GM19025 (cell line): Measurements from ENCODE around the gene TK2.
A peak's percentile ranks its signal among the peaks of the same experiment; 100 is the strongest.
"Not testable (repeated sequence)": the region's sequence is repeated elsewhere in the genome, so short reads cannot be mapped to it uniquely, and the experiment has no call there.

Experiments
- ATAC-seq: cut with Tn5 transposase; IDR thresholded peaks from one replicate; pipeline ENCODE4 v1.9.1; 2021; ENCODE audit warnings: mild to moderate bottlenecking, low read depth, moderate library complexity; ENCODE audit not compliant: unreplicated experiment

Gene TK2

GRCh38 chr16:66574531-66574930 lies 24.6 kb upstream of the TK2 start:
- no peak for ATAC-seq

DNA sequence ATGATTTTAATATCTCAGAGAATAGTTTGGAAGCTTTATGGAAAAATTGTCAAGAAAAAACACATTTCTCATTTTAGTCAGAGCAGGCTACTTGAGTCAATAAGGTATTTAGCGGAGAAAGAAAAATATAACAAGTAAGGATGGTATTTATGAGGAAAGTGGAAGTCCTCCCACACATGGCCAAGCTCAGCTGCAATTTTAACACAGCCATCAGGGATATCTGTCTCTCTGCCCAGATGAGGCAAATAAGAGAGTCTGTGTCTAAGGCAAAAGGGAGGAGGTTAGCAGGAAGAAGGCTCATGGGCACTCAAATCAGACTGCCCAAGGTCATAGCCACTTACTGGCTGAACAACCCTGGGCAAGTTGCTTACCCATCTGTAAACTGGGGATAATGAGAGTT lies 24.2 kb upstream of the TK2 start:
- no peak for ATAC-seq

DNA sequence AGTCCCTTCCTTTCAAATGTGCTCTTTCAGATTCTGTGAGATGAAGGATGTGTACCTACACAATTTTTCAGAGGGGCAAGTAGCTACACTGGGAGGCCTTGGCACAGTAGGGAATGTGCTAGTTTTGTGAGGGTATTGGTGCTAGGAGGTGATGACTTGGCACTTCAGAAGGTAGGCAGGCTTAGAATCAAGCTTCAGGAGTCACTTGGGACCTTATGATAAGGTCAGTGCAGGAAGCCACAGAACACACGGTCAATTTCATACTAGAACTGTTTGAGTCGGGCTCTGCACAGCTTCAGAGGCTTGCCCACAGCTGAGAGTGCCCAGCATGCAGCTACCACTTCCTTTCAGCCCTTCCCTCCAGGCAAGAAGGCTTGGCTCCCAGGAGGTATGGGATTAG lies 22.4 kb upstream of the TK2 start:
- no peak for ATAC-seq

DNA sequence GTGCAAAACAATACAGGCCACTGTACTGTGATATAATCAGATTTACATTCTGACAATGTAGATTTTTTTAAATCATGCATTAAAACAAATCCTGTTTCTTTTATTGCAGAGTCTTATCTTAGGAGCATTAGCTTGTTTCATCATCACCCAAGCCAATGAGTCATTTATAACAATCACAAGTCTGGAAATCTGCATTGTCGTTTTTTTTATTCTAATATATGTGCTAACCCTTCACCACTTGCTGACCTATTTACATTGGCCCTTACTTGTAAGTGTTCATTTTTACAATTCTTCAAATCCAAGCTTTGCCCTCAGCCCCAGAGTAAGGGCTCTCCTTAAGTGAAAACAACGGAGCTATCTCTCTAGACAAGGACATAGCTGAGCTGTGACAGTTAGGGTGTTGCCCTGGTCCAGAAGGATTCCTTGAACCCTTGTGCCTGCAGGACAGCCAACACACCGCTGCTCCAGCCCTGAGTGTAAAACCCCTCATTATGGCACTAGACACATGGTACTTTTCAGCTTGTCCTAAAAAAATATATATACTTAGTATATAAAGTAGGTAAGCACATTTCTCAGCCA lies 20.0 kb upstream of the TK2 start:
- ATAC-seq = no peak

- no peak for ATAC-seq
Observed at GRCh38 chr16:66569131-66569530, 19.2 kb upstream of the TK2 start.

GRCh38 chr16:66568355-66568754 lies 18.4 kb upstream of the TK2 start:
- no peak for ATAC-seq

DNA sequence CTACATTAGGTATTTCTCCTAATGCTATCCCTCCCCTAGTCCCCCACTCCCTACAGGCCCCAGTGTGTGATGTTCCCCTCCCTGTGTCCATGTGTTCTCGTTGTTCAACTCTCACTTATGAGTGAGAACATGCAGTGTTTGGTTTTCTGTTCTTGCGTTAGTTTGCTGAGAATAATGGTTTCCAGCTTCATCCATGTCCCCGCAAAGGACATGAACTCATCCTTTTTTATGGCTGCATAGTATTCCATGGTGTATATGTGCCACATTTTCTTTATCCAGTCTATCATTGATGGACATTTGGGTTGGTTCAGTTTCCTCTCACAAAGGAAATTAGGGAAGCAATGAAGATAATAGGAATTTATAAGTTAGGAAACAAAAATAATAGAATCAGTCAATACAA lies 17.3 kb upstream of the TK2 start:
- ATAC-seq = not testable (repeated sequence)

DNA sequence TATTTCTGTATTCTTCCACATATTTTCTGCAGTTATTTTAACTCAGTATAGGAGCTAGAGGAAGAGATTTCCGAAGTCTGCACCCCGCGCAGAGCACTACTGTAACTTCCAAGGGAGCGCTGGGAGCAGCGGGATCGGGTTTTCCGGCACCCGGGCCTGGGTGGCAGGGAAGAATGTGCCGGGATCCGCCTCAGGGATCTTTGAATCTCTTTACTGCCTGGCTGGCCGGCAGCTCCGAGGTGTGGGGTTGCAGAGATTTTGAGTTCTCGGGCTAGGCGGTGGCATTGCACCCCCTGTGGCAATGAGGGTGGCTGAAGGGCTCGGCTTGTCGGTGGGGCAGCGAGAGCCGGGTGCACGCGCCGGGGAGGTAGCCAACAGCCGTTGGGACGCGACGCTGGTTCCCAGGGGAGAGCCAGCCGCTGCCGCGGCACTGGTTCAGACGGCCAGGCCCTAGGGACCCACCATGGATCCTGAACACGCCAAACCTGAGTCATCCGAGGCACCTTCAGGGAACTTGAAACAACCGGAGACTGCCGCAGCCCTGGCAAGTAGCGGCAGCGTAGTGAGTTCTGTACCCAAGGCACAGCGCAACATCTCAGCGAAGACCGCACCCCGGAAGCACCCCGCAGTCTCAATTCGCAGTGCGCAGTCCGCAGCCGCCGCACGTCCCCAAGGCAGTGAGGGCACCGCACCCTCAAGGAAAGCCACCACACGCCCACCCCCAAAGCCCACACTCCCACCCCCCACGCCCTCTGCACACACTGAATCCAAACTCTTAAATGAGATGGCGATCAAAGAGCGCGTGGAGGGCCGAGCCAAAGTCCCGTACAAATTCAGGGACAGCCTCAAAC lies 16.4 kb upstream of the TK2 start, which contains the start of gene CMTM1:
TSS of gene CMTM1 (plus strand) at position 389 of the 851 bp plus-strand sequence. CDS start at position 464, 75 bp downstream.
- no peak for ATAC-seq

DNA sequence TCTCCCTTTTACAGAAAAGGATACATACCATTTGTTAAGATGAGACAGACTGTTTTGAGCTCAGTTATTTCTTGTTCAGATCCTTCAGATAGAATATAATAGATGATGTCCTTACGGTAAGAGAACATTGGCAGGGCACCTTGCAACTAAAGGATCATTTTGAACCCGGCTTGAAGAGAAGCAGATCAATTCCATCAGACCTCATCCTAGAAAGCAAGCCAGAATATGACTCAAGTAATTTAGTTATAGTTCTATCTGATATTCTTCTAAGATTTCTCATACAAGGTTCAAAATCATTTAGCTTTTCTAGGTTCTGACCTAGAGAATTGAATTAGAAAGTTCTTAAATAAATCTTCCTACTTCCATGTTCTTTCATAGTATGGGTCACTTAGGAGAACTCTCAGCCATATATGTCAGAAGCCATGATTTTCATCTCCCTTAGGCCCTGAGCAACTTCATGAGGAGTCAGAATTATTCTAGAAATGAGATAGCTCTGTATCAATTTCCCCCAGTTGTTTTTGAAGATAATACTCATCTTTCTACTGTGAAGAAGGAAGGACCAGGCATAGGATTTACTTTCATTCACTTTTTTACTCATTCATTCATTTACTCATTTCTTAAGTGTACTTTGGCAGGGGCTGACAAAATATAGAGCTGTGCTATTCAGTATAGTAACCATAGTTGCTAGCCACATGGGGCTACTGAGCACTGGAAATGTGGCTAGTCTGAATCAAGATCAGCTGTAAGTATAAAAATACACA lies 13.8 kb upstream of the TK2 start:
- ATAC-seq = no peak

- no peak for ATAC-seq
Observed at GRCh38 chr16:66562986-66563385, 13.1 kb upstream of the TK2 start.

- no peak for ATAC-seq
Observed at GRCh38 chr16:66562409-66562808, 12.5 kb upstream of the TK2 start.

DNA sequence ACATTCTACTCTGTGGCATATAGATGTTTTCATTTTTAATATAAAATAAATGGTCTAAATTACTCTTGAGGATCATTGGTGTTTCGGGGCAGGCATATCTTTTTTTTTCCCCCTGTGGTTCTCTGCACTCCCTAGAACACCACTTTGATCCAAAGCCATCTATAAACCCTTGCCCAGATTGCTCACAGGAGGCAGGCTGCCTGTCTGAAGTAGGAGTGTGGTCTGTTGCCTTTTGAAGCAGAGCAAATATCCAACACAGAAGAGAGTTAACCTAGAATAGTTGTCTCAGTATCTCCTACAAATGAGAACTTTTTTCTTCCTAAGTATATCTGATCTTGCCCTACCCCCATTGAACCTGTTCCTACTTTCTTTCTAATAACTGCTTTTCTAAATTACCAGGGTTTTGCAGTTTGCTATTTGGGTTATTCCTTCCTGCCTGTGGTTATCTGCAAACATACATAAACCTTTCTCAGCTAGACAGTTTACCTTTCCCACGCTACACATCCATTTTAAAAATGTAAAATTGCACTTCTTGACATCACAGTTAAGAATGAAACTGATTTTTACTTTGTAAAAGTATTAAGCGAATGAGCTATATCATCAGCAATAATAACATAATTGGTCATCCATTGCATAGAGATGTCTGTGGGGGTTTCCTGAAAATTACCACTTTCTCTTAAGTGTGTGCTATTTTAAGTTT lies 11.6 kb upstream of the TK2 start:
- no peak for ATAC-seq

GRCh38 chr16:66560107-66560506 lies 10.2 kb upstream of the TK2 start:
- ATAC-seq = no peak

DNA sequence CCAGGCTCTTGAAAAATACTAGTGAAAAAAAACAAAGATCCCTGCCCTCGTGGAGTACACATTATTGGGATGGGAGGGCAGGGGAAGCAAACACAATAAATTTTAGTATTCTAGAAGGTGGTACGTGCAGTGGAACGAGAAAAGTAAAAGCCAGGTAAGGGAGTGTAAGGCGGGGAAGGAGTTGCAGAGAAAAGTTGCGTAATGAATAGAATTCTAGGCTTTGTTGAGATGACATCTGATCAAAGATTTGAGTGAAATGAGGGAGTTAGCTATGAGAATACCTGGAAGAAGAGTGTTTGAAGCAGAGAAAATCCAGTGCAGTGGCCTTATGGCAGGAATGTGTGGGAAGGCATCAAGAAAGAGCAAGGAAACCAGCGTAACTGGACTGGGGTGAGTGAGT lies 4.6 kb upstream of the TK2 start:
- no peak for ATAC-seq

GRCh38 chr16:66554021-66554420 lies 4.1 kb upstream of the TK2 start:
- ATAC-seq = no peak

- ATAC-seq = no peak
Observed at GRCh38 chr16:66553223-66553622, 3.3 kb upstream of the TK2 start.

DNA sequence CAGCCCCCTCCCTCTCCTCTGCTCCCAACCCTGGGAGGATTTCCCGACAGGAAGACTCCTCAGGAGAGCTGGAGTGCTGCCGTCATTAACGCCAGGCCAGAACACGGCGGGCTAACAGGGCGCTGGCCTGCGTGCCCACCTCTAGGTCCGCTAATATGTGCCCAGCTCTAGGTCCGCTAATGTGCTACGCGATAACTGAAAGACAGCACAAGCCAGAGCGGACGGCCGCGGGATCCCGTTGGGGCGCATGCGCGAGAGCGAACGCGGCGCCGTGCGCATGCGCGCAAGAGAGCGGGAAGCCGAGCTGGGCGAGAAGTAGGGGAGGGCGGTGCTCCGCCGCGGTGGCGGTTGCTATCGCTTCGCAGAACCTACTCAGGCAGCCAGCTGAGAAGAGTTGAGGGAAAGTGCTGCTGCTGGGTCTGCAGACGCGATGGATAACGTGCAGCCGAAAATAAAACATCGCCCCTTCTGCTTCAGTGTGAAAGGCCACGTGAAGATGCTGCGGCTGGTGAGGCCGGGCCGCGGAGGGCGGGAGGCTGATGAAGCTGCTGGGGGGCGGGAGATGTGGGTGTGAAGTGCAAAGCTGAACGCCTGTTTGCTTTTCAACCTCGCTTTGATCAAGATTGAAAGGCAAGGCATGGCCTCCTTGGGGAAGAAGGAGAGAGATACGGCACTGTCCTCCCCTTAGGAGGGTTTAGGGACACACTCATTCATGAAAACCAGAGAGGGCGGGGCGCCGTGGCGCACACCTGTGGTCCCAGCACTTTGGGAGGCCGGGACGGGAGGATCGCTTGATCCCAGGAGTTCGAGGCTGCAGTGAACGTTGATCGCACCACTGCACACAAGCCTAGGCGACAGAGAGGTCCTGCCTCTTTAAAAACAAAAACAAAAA lies 2.6 kb upstream of the TK2 start, which contains the start of gene CKLF:
TSS of gene CKLF (plus strand) at position 291 of the 892 bp plus-strand sequence. CDS start at position 431, 140 bp downstream.
- peak; percentile 62 for ATAC-seq

- ATAC-seq = no peak
Observed at GRCh38 chr16:66551788-66552285, 1.9 kb upstream of the TK2 start.

DNA sequence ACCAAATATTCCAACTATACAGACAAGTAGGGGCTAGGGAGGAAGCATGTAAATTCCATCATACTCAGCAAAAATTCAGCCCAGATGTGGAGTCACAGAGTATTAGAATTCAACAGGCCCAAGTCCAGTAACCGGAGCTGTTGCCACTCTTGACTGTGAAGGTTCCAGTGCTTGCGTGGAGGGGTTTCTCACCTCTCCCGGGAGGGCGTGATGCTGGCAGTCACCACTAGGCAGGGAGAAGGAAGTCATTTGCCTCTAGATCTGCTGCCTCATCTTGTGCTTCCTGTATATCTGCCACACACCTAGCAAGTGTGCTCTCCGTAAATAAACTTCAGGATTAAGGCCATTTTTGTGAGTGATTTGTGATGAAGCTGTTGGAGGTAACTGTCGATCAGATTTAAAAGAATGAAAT lies 1.4 kb upstream of the TK2 start:
- ATAC-seq = no peak
